ENCODE results near the gene RPS2.

- TF ChIP-seq POLR2A (IDR thresholded peaks at IDR 0.05; ENCODE audit: control extremely low read depth in 1 of 2, low read depth in 2 of 2, low read length in 2 of 2) (no peak), CTCF (IDR thresholded peaks at IDR 0.05; ENCODE audit: control extremely low read depth in 1 of 3, insufficient read depth in 1 of 3, low read depth in 1 of 3, low read length in 3 of 3) (no peak), YY1 (IDR thresholded peaks at IDR 0.05; ENCODE audit: low read depth, low read length) (no peak), CTBP2 (IDR thresholded peaks at IDR 0.05; ENCODE audit: borderline replicate concordance, insufficient read depth, insufficient read length, low read length) (no peak), EGR1 (IDR thresholded peaks at IDR 0.05; ENCODE audit: borderline replicate concordance, low read depth, low read length) (no peak), CEBPB (IDR thresholded peaks at IDR 0.05; ENCODE audit: low read depth, low read length) (no peak), USF2 (IDR thresholded peaks at IDR 0.05; ENCODE audit: low read length) (no peak)
- TF ChIP-seq, protein P1, sequence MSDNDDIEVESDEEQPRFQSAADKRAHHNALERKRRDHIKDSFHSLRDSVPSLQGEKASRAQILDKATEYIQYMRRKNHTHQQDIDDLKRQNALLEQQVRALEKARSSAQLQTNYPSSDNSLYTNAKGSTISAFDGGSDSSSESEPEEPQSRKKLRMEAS (IDR thresholded peaks at IDR 0.05), result no peak
These were observed 25.4 kb upstream of the RPS2 start for GRCh38 chr16:1990101-1990350.

All from H1 (cell line).